NB4 (cell line): Measurements from ENCODE around the gene EPHB1.

ENCODE experiments used
- MYC ChIP-seq: IDR thresholded peaks from 2 replicates; pipeline ENCODE4 v1.6.1; 2011; ENCODE audit warnings: low read depth, low read length
- POLR2A ChIP-seq: IDR thresholded peaks from 2 replicates; pipeline ENCODE4 v1.6.1; 2011; ENCODE audit warnings: mild to moderate bottlenecking; ENCODE audit not compliant: insufficient read length; ENCODE audit errors: extremely low read depth
- TF ChIP-seq, protein P1 (sequence below): IDR thresholded peaks from one replicate; pipeline ENCODE4 v1.5.1; 2012; ENCODE audit warnings: low read depth, low read length
- TF ChIP-seq, protein P2 (sequence below): IDR thresholded peaks from 2 replicates; pipeline ENCODE4 v1.6.1; 2011; ENCODE audit warnings: low read depth, low read length

DNA sequence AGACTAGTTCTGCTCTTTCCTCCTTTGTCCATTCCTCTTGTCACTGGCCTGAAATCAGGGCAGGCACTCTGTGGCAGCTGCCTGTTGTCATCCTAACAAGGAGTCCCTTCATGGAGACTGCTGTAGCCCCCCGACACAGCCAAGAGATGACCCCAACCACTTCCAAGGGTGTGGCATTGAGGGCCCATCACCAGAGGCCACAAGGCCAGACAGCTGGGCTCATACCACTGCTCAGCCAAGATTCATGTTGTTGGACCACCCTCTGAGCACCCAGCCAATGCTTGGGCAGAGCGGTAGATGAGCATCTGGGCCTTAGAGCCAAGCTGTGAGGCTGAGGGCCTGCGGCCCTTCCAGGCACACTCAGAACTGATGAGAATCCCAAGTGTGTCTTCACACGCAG is 85.4 kb downstream of the EPHB1 start:
- TF ChIP-seq POLR2A (no peak), MYC (no peak)
- TF ChIP-seq, protein P1, sequence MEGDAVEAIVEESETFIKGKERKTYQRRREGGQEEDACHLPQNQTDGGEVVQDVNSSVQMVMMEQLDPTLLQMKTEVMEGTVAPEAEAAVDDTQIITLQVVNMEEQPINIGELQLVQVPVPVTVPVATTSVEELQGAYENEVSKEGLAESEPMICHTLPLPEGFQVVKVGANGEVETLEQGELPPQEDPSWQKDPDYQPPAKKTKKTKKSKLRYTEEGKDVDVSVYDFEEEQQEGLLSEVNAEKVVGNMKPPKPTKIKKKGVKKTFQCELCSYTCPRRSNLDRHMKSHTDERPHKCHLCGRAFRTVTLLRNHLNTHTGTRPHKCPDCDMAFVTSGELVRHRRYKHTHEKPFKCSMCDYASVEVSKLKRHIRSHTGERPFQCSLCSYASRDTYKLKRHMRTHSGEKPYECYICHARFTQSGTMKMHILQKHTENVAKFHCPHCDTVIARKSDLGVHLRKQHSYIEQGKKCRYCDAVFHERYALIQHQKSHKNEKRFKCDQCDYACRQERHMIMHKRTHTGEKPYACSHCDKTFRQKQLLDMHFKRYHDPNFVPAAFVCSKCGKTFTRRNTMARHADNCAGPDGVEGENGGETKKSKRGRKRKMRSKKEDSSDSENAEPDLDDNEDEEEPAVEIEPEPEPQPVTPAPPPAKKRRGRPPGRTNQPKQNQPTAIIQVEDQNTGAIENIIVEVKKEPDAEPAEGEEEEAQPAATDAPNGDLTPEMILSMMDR, result no peak
- TF ChIP-seq, protein P2, sequence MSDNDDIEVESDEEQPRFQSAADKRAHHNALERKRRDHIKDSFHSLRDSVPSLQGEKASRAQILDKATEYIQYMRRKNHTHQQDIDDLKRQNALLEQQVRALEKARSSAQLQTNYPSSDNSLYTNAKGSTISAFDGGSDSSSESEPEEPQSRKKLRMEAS, result no peak
